Activated naive CD4-positive, alpha-beta T cell treated with anti-CD3 and anti-CD28 coated beads, Interleukin-2, amount 10 ng/mL, durations not matched to agents 7 days and 5 days (primary cell): ENCODE data around the gene CTCFL.

Experiments
- CTCF ChIA-PET: fragments of 350-600 bp; sonication (Branson Sonifier 250); formaldehyde crosslinking; loops from one replicate; lab custom pipeline; 2021; ENCODE audit warnings: antibody characterized with exemption; lab: Charles Lee
- DNase-seq: peaks from one replicate; pipeline ENCODE4 v3.0.0-alpha.2; 2020
- H3K27ac Mint-ChIP-seq: one replicate; pipeline ENCODE4 v1.8.0; 2021; ENCODE audit warnings: mild to moderate bottlenecking, moderate library complexity, mixed read lengths
- H3K27me3 Mint-ChIP-seq: one replicate; pipeline ENCODE4 v1.8.0; 2021; ENCODE audit warnings: mild to moderate bottlenecking, mixed read lengths
- H3K36me3 Mint-ChIP-seq: one replicate; pipeline ENCODE4 v1.8.0; 2021; ENCODE audit warnings: mixed read lengths
- H3K4me1 Mint-ChIP-seq: one replicate; pipeline ENCODE4 v1.8.0; 2021; ENCODE audit warnings: mixed read lengths
- H3K4me3 Mint-ChIP-seq: one replicate; pipeline ENCODE4 v1.8.0; 2021; ENCODE audit warnings: mild to moderate bottlenecking, moderate library complexity, mixed read lengths
- H3K9me3 Mint-ChIP-seq: one replicate; pipeline ENCODE4 v1.8.0; 2021; ENCODE audit warnings: mixed read lengths

CTCFL gene

GRCh38 chr20:57470666-57471495 is 54.1 kb downstream of the CTCFL start:
- Mint-ChIP-seq H3K27me3 (peaks cover 73% of the 10 kb centered on the region), H3K9me3 (no peaks in the 10 kb centered on the region), H3K4me1 (peaks cover 26% of the 10 kb centered on the region), H3K27ac (no peak overlapping the region), H3K36me3 (no peaks in the 10 kb centered on the region), H3K4me3 (no peak overlapping the region)
- no peak for DNase-seq
- CTCF ChIA-PET, result no interaction called here

- no peak overlapping the region for H3K27ac Mint-ChIP-seq
- CTCF ChIA-PET, result no interaction called here
- H3K4me3 Mint-ChIP-seq, result no peak overlapping the region
- H3K36me3 Mint-ChIP-seq, result no peaks in the 10 kb centered on the region
- H3K27me3 Mint-ChIP-seq, result peaks cover 70% of the 10 kb centered on the region
- peaks cover 19% of the 10 kb centered on the region for H3K4me1 Mint-ChIP-seq
- no peak for DNase-seq
- no peaks in the 10 kb centered on the region for H3K9me3 Mint-ChIP-seq
These were observed 54.8 kb downstream of the CTCFL start for GRCh38 chr20:57470212-57470522.

GRCh38 chr20:57469418-57470211 is 55.3 kb downstream of the CTCFL start:
- no peak for DNase-seq
- CTCF ChIA-PET, result no interaction called here
- no peaks in the 10 kb centered on the region for H3K9me3 Mint-ChIP-seq
- H3K27ac Mint-ChIP-seq, result no peak overlapping the region
- no peaks in the 10 kb centered on the region for H3K36me3 Mint-ChIP-seq
- H3K4me3 Mint-ChIP-seq, result no peak overlapping the region
- peaks cover 66% of the 10 kb centered on the region for H3K27me3 Mint-ChIP-seq
- H3K4me1 Mint-ChIP-seq, result peaks cover 17% of the 10 kb centered on the region

- H3K27ac Mint-ChIP-seq, result no peak overlapping the region
- DNase-seq, result no peak
- H3K9me3 Mint-ChIP-seq, result no peaks in the 10 kb centered on the region
- no peaks in the 10 kb centered on the region for H3K36me3 Mint-ChIP-seq
- H3K4me1 Mint-ChIP-seq, result peaks cover 9% of the 10 kb centered on the region
- CTCF ChIA-PET, result no interaction called here
- H3K27me3 Mint-ChIP-seq, result peaks cover 65% of the 10 kb centered on the region
- H3K4me3 Mint-ChIP-seq, result no peak overlapping the region
These were observed 56.2 kb downstream of the CTCFL start for GRCh38 chr20:57468523-57469417.

- H3K4me3 Mint-ChIP-seq, result no peak overlapping the region
- no peaks in the 10 kb centered on the region for H3K9me3 Mint-ChIP-seq
- DNase-seq, result no peak
- CTCF ChIA-PET, result no interaction called here
- peaks cover 65% of the 10 kb centered on the region for H3K27me3 Mint-ChIP-seq
- H3K36me3 Mint-ChIP-seq, result no peaks in the 10 kb centered on the region
- no peak overlapping the region for H3K27ac Mint-ChIP-seq
- no peaks in the 10 kb centered on the region for H3K4me1 Mint-ChIP-seq
These were observed 57.2 kb downstream of the CTCFL start for GRCh38 chr20:57467742-57468141.

- CTCF ChIA-PET, result interaction anchor here (1.8 kb wide), 1 partner anchor 8 kb away, joined by 7 read pairs; no protein-coding TSS in a partner anchor
- Mint-ChIP-seq H3K36me3 (no peaks in the 10 kb centered on the region), H3K27me3 (peaks cover 68% of the 10 kb centered on the region), H3K4me1 (no peaks in the 10 kb centered on the region), H3K27ac (no peak overlapping the region), H3K4me3 (no peak overlapping the region), H3K9me3 (no peaks in the 10 kb centered on the region)
- DNase-seq, result no peak
These were observed 59.0 kb downstream of the CTCFL start for GRCh38 chr20:57465943-57466342.

- H3K36me3 Mint-ChIP-seq, result no peaks in the 10 kb centered on the region
- CTCF ChIA-PET, result interaction anchor here (1.8 kb wide), 1 partner anchor 9 kb away, joined by 7 read pairs; no protein-coding TSS in a partner anchor
- H3K4me3 Mint-ChIP-seq, result no peak overlapping the region
- no peaks in the 10 kb centered on the region for H3K4me1 Mint-ChIP-seq
- DNase-seq, result no peak
- H3K27me3 Mint-ChIP-seq, result peaks cover 68% of the 10 kb centered on the region
- H3K9me3 Mint-ChIP-seq, result no peaks in the 10 kb centered on the region
- H3K27ac Mint-ChIP-seq, result no peak overlapping the region
These were observed 59.5 kb downstream of the CTCFL start for GRCh38 chr20:57465486-57465885.

- no peak for DNase-seq
- H3K27ac Mint-ChIP-seq, result no peak overlapping the region
- peaks cover 70% of the 10 kb centered on the region for H3K27me3 Mint-ChIP-seq
- CTCF ChIA-PET, result interaction anchor here (1.8 kb wide), 1 partner anchor 10 kb away, joined by 7 read pairs; no protein-coding TSS in a partner anchor
- no peak overlapping the region for H3K4me3 Mint-ChIP-seq
- H3K4me1 Mint-ChIP-seq, result no peaks in the 10 kb centered on the region
- H3K36me3 Mint-ChIP-seq, result no peaks in the 10 kb centered on the region
- no peaks in the 10 kb centered on the region for H3K9me3 Mint-ChIP-seq
These were observed 60.2 kb downstream of the CTCFL start for GRCh38 chr20:57464642-57465211.

- H3K27ac Mint-ChIP-seq, result no peak overlapping the region
- no peaks in the 10 kb centered on the region for H3K4me1 Mint-ChIP-seq
These were observed 62.2 kb downstream of the CTCFL start for GRCh38 chr20:57462781-57463180.

GRCh38 chr20:57461726-57462125 is 63.2 kb downstream of the CTCFL start:
- CTCF ChIA-PET, result no interaction called here
- Mint-ChIP-seq H3K36me3 (no peaks in the 10 kb centered on the region), H3K4me1 (no peaks in the 10 kb centered on the region), H3K27me3 (peaks cover 73% of the 10 kb centered on the region), H3K9me3 (no peaks in the 10 kb centered on the region), H3K27ac (no peak overlapping the region), H3K4me3 (no peak overlapping the region)
- DNase-seq, result no peak

More at GRCh38 chr20:57462781-57463180, 62.2 kb downstream of the CTCFL start:
- DNase-seq, result no peak
- CTCF ChIA-PET, result no interaction called here
- no peaks in the 10 kb centered on the region for H3K36me3 Mint-ChIP-seq
- H3K4me3 Mint-ChIP-seq, result no peak overlapping the region
- peaks cover 70% of the 10 kb centered on the region for H3K27me3 Mint-ChIP-seq
- no peaks in the 10 kb centered on the region for H3K9me3 Mint-ChIP-seq

GRCh38 chr20:57460781-57461465 is 64.0 kb downstream of the CTCFL start:
- no peak overlapping the region for H3K4me3 Mint-ChIP-seq

GRCh38 chr20:57459897-57460296 is 65.0 kb downstream of the CTCFL start:
- no peak overlapping the region for H3K4me3 Mint-ChIP-seq
- CTCF ChIA-PET, result no interaction called here
- no peak for DNase-seq
- no peaks in the 10 kb centered on the region for H3K36me3 Mint-ChIP-seq
- no peak overlapping the region for H3K27ac Mint-ChIP-seq
- peaks cover 82% of the 10 kb centered on the region for H3K27me3 Mint-ChIP-seq
- H3K4me1 Mint-ChIP-seq, result no peaks in the 10 kb centered on the region
- no peaks in the 10 kb centered on the region for H3K9me3 Mint-ChIP-seq

More at GRCh38 chr20:57460781-57461465, 64.0 kb downstream of the CTCFL start:
- CTCF ChIA-PET, result no interaction called here
- peaks cover 78% of the 10 kb centered on the region for H3K27me3 Mint-ChIP-seq
- no peak for DNase-seq
- H3K9me3 Mint-ChIP-seq, result no peaks in the 10 kb centered on the region
- H3K36me3 Mint-ChIP-seq, result no peaks in the 10 kb centered on the region
- peak overlapping the region; percentile 64 for H3K27ac Mint-ChIP-seq
- H3K4me1 Mint-ChIP-seq, result no peaks in the 10 kb centered on the region

GRCh38 chr20:57459278-57459677 is 65.7 kb downstream of the CTCFL start:
- Mint-ChIP-seq H3K9me3 (no peaks in the 10 kb centered on the region), H3K4me3 (no peak overlapping the region), H3K27me3 (peaks cover 89% of the 10 kb centered on the region), H3K36me3 (no peaks in the 10 kb centered on the region), H3K27ac (no peak overlapping the region), H3K4me1 (no peaks in the 10 kb centered on the region)
- CTCF ChIA-PET, result no interaction called here
- no peak for DNase-seq
